ENCODE measurements around the gene NRTN. TPM values are rescaled to one million over a fixed set of nuclear protein-coding genes. Genes with fewer than 3 reads are reported as not detected.
A peak's percentile ranks its signal among the peaks of the same experiment; 100 is the strongest.

The NRTN gene
- polyA plus RNA-seq, 1 donor (not counting 4 experiments of a cell fraction or from before 2014, with no cell fraction given), result not detected

GRCh38 chr19:5825178-5825577 lies 20.3 kb downstream of the NRTN start:
- dilution Hi-C loops (cut with MboI; ENCODE audit: extremely low pct_ligation_motif_present, low sequenced_read_pairs), result no loop called here
- Histone ChIP-seq H3K4me1 (ENCODE audit: control insufficient read depth, extremely low read depth, insufficient read depth, low read length) (no peaks in the 10 kb centered on the region), H3K36me3 (ENCODE audit: control insufficient read depth in 2 of 2, extremely low read depth in 1 of 2, insufficient read depth in 2 of 2, low read length in 2 of 2) (no peaks in the 10 kb centered on the region), H3K79me2 (ENCODE audit: control insufficient read depth, insufficient read depth, low read length) (no peaks in the 10 kb centered on the region), H3K27ac (ENCODE audit: control insufficient read depth, insufficient read depth, low read length) (no peak overlapping the region), H2AFZ (ENCODE audit: control insufficient read depth, low read length) (no peak overlapping the region), H4K20me1 (ENCODE audit: control insufficient read depth, extremely low read depth, insufficient read depth, low read length) (no peaks in the 10 kb centered on the region), H3K9me1 (ENCODE audit: control insufficient read depth, extremely low read depth, insufficient read depth, low read length) (no peaks in the 10 kb centered on the region), H3K9ac (ENCODE audit: control insufficient read depth, extremely low read depth, insufficient read depth, low read length) (no peak overlapping the region), H3K9me3 (ENCODE audit: control insufficient read depth, low read depth, low read length) (no peaks in the 10 kb centered on the region), H3K4me2 (ENCODE audit: control insufficient read depth, extremely low read depth, insufficient read depth, low read depth, low read length) (no peak overlapping the region), H3K4me3 (ENCODE audit: control insufficient read depth in 2 of 3, extremely low read depth in 1 of 3, insufficient read depth in 2 of 3, low read depth in 1 of 3, low read length in 3 of 3) (no peak overlapping the region), H3K27me3 (ENCODE audit: control insufficient read depth, extremely low read depth, insufficient read depth, low read length) (peaks cover 21% of the 10 kb centered on the region)
- FAIRE-seq, result no peak
- DNase-seq (ENCODE audit: low read depth, low spot score), result no peak
- TF ChIP-seq EZH2 (IDR thresholded peaks at IDR 0.05; ENCODE audit: low read length) (no peak), CTCF (optimal IDR thresholded peaks at IDR 0.05 in 1 of 3, IDR thresholded peaks at IDR 0.05 in 1 of 3, conservative IDR thresholded peaks at IDR 0.05 in 1 of 3; ENCODE audit: extremely low read depth in 1 of 3, insufficient read depth in 2 of 3, low read length in 3 of 3) (no peak)

- no peak overlapping the region for H3K4me3 ChIP-seq (ENCODE audit: control insufficient read depth in 2 of 3, extremely low read depth in 1 of 3, insufficient read depth in 2 of 3, low read depth in 1 of 3, low read length in 3 of 3)
- H3K9me1 ChIP-seq (ENCODE audit: control insufficient read depth, extremely low read depth, insufficient read depth, low read length), result no peaks in the 10 kb centered on the region
- no peak for FAIRE-seq
- TF ChIP-seq CTCF (optimal IDR thresholded peaks at IDR 0.05 in 1 of 3, IDR thresholded peaks at IDR 0.05 in 1 of 3, conservative IDR thresholded peaks at IDR 0.05 in 1 of 3; ENCODE audit: extremely low read depth in 1 of 3, insufficient read depth in 2 of 3, low read length in 3 of 3), result peak in 2 of 3 experiments; percentile 27 to 35
- no peak for TF ChIP-seq EZH2 (IDR thresholded peaks at IDR 0.05; ENCODE audit: low read length)
- H3K4me1 ChIP-seq (ENCODE audit: control insufficient read depth, extremely low read depth, insufficient read depth, low read length), result no peaks in the 10 kb centered on the region
- H2AFZ ChIP-seq (ENCODE audit: control insufficient read depth, low read length), result no peak overlapping the region
- no peak overlapping the region for H3K27ac ChIP-seq (ENCODE audit: control insufficient read depth, insufficient read depth, low read length)
- peak overlapping the region; percentile 5 for H3K4me2 ChIP-seq (ENCODE audit: control insufficient read depth, extremely low read depth, insufficient read depth, low read depth, low read length)
- no peak overlapping the region for H3K9ac ChIP-seq (ENCODE audit: control insufficient read depth, extremely low read depth, insufficient read depth, low read length)
- H3K36me3 ChIP-seq (ENCODE audit: control insufficient read depth in 2 of 2, extremely low read depth in 1 of 2, insufficient read depth in 2 of 2, low read length in 2 of 2), result no peaks in the 10 kb centered on the region
- peaks cover 21% of the 10 kb centered on the region for H3K27me3 ChIP-seq (ENCODE audit: control insufficient read depth, extremely low read depth, insufficient read depth, low read length)
- DNase-seq (ENCODE audit: low read depth, low spot score), result no peak
- H4K20me1 ChIP-seq (ENCODE audit: control insufficient read depth, extremely low read depth, insufficient read depth, low read length), result no peaks in the 10 kb centered on the region
- dilution Hi-C loops (cut with MboI; ENCODE audit: extremely low pct_ligation_motif_present, low sequenced_read_pairs), result no loop called here
- H3K79me2 ChIP-seq (ENCODE audit: control insufficient read depth, insufficient read depth, low read length), result no peaks in the 10 kb centered on the region
- no peaks in the 10 kb centered on the region for H3K9me3 ChIP-seq (ENCODE audit: control insufficient read depth, low read depth, low read length)
These were observed 21.9 kb downstream of the NRTN start for GRCh38 chr19:5826531-5827341.

Measured in keratinocyte (primary cell).